ENCODE measurements around the gene MROH7.
A peak's percentile ranks its signal among the peaks of the same experiment; 100 is the strongest.

MROH7 gene

DNA sequence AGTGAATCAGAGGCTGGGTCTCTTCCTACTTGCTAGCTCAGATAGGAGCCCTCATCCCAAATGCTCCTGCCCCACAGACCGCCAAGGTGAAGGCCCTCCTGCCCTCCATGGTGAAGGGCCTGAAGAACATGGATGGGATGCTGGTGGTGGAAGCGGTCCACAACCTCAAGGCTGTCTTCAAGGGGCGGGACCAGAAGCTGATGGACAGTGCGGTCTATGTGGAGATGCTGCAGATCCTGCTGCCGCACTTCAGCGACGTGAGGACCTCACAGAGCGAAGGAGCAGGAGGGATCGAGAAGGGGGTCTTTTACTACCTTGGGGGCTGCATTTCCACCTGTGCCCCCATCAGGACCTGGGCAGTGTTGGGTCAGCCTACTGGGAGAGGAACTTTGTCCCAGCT lies 59.5 kb downstream of the MROH7 start:
- no peak for DNase-seq

- DNase-seq: no peak
Observed at GRCh38 chr1:54701996-54702395, 60.4 kb downstream of the MROH7 start.

GRCh38 chr1:54703471-54703870 lies 61.9 kb downstream of the MROH7 start:
- DNase-seq: no peak

DNA sequence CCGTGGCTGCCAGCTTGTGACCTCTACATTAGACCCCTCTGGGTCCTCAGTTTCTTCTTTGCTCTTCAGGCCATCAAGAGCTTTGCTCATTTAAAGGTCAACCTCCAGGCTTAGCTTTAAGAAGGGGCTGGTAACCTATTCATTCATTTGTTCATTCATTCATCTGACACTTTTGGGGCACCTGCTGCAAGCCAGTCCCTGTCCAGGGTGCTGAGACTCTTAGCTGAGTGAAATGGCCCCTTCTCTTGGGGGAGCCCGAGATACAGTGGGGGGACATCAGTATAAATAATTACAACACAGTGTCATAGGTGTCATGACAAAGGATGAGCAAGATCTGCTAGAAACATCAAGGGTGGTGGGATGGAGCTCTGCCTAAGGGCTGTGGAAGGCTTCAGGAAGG lies 63.6 kb downstream of the MROH7 start:
- no peak for DNase-seq

DNA sequence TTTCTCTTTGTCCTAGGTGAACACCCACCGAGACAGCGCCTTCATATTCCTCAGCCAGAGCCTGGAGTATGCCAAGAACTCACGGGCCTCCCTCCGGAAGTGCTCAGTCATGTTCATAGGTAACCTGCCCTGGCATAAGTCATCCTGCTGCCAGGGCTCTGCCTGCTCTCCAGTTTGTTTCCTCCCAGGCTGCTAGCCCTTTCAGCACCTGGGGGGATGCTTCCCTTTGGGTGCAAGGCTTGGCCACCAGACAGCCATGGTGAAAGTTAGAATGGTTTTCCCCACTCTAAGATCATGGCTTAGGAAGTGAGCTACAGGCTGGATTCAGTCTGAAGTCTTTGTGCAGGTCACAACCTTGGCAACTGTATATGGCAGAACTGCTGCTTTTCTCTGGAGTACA lies 64.8 kb downstream of the MROH7 start:
- no peak for DNase-seq

GRCh38 chr1:54708385-54708784 lies 66.8 kb downstream of the MROH7 start:
- DNase-seq: no peak

- no peak for DNase-seq
Observed at GRCh38 chr1:54709547-54710292, 68.1 kb downstream of the MROH7 start.

GRCh38 chr1:54710434-54710833 lies 68.8 kb downstream of the MROH7 start:
- DNase-seq: no peak

GRCh38 chr1:54710841-54711240 lies 69.3 kb downstream of the MROH7 start:
- DNase-seq: no peak

DNA sequence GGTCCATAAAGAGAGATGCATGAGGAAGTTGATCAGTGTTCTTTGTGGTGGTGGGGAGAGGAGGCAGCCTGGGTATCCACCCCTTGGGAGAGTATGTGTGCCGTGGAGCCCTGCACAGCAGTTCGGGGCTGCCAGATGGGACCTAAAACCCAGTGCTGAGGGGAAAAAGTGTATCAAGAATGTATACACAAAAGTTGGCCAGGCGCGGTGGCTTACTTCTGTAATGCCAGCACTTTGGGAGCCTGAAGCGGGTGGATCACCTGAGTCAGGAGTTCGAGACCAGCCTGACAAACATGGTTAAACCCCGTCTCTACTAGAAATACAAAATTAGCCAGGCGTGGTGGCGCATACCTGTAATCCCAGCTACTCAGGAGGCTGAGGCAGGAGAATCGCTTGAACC lies 70.0 kb downstream of the MROH7 start:
- no peak for DNase-seq

- no peak for DNase-seq
Observed at GRCh38 chr1:54714881-54715492, 73.4 kb downstream of the MROH7 start.

DNA sequence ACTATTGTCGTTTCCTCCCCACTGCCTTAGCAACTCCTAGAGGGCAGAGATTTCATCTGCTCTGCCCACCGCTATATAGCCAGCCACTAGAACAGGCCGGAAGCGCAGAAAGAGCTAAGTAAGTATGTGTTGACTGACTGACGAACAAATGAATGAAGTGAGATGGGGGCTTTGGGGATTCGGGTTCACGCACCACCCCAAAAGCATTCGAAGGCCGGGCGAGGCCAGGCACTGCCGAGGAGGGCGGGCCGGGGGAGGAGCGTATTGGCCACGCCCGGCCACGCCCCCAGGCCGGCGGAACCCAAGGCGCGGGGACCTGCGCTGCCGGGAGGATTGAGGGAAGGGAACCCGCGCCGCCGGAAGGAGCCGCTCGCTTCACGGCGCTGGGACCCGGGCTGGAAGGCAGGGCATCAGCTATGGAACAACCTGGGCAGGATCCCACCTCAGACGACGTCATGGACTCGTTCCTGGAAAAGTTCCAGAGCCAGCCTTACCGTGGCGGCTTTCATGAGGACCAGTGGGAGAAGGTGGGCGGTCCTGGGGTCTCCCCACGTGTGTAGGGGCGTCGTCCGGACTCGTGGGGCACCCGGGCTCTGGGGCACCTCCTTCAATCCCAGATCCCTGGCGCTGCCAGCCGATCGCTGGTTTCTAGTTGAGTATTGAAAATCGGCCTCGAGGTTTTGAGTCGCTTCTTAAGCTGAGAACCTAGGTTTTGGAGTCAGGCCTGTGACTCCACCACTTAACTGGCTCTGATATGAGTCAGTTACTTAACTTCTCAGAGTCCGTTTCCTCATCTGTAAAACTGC lies 74.1 kb downstream of the MROH7 start, which contains the start of gene TTC4:
Gene TTC4 (plus strand): TSS at position 369 of the 806 bp plus-strand sequence. CDS start 48 bp downstream, at position 417.
- DNase-seq: peak; percentile 7

- DNase-seq: no peak
Observed at GRCh38 chr1:54716299-54717047, 74.9 kb downstream of the MROH7 start.

GRCh38 chr1:54721719-54722118 lies 80.1 kb downstream of the MROH7 start:
- DNase-seq: no peak

- DNase-seq: no peak
Observed at GRCh38 chr1:54723985-54724384, 82.4 kb downstream of the MROH7 start.

- DNase-seq: no peak
Observed at GRCh38 chr1:54724771-54725170, 83.2 kb downstream of the MROH7 start.

DNA sequence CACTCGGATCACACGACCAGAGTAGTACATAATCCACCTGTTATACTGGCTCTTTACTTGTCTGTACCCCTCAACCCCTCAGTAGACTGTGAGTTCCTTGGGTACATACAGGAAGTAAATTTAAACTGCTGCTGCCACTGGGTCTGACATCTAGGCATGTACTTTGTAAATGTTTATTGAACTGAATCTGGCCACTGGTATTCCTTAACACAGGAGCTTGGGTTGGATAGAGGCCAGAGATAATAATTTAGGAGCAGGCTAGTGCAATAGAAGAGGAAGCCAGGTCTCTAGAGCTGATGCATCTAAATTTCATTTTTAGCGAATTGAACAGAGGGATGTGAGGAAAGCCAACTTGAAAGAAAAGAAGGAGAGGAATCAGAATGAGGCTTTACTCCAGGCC lies 86.4 kb downstream of the MROH7 start:
- no peak for DNase-seq

DNA sequence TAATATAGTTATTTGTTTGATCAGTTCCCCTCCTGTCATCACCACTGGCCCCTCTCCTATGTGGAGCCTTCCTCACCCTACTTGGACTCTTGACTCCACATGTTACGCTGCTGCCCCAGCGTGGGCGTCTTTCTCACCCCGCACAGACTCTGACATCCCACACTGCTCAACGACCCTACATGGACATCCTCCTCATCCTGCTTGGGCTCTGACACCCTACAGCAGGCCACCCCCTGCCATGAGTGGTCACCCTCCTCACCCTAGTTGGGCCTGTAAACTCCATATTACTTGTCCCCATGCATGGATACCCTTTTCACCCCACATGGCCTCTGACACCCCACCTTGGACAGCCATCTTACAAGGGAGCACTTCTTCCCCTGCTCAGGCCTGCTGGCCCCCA lies 95.1 kb downstream of the MROH7 start:
- no peak for DNase-seq

GRCh38 chr1:54738244-54738643 lies 96.7 kb downstream of the MROH7 start:
- DNase-seq: no peak

- no peak for DNase-seq
Observed at GRCh38 chr1:54741531-54741930, 99.9 kb downstream of the MROH7 start.

DNA sequence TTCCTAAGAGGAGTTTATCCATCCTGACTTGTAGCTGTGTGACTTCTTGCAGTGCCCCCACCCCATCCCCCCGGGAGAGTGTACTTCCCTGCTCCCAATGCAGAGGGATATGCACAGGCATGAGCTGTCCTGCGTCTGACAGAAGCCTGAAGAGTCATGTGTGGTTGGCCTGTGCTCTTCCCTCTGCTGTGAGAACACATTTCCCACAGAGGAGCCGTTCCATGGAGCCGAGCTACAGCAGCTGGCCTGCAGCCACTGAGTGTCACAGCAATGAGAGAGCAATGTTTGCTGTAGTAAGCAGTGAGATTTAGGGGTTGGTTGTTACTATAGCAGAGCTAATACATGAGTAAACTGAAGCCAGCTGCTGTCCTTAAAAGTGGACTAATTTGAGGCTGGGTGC lies 100.7 kb downstream of the MROH7 start:
- no peak for DNase-seq

DNA sequence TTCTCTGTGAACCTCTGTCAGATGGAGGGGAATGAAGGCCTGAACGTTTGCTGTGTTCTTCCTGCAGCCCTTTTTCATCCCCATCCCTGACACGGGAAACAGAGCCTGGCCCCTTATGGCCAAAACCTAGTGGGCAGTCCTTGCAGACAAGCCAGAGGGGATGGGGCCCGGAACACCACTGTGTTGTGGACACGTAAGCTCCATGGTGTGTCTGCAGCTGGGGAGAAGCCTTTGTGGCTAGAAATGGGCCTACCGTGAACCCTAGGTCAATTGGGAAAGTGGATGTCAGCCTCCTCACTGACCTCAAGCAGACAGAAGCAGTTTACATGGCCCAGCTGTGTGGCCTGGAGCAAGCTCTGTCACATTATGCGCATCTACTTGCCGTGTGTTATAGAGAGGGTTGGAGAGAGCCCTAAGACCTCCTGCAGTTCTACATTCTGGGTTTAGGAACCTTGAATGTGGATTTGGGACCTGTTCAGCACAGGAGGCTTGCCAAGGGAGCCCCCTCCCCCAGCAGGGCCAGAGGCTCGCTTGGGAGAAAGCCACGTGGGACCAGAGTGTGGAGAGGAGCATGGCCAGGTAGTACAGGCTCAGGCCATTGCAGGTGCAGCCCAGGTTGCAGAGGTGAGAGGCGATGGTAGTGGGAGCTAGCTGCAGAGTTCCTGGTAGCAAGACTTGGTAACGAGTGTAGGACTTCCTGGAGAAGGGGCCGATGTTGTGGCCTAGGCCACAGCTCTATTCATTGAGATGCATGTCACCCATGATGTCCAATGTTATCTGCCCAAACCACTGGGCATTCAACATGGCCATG lies 102.0 kb downstream of the MROH7 start:
- no peak for DNase-seq

Data from NCI-H1417 treated with DMSO at 0.1 percent for 48 hours (cell line).